Activated B cell treated with CpG ODN at 0.5 μM for 24 hours (primary cell): Measurements from ENCODE around the gene SYTL2. TPM values are rescaled to one million over a fixed set of nuclear protein-coding genes. Genes with fewer than 3 reads are reported as not detected.
"Not testable (repeated sequence)": the region's sequence is repeated elsewhere in the genome, so short reads cannot be mapped to it uniquely, and the experiment has no call there.

ENCODE experiments used
- ATAC-seq: fragments of 200-7000 bp; cut with Tn5 transposase; one replicate; pipeline ENCODE4 v1.10.0; 2021; ENCODE audit warnings: low read depth, mild to moderate bottlenecking, moderate library complexity
- CTCF ChIA-PET: fragments of 350-600 bp; sonication (Branson Sonifier 250); formaldehyde crosslinking; loops from one replicate; lab custom pipeline; 2021; ENCODE audit warnings: antibody characterized with exemption; lab: Charles Lee
- POLR2A ChIA-PET: fragments of 350-600 bp; sonication (Branson Sonifier 250); formaldehyde crosslinking; loops from one replicate; lab custom pipeline; 2021; ENCODE audit warnings: antibody characterized with exemption; lab: Charles Lee
- DNase-seq: peaks from one replicate; pipeline ENCODE4 v3.0.0; 2022
- H3K27ac Mint-ChIP-seq: one replicate; pipeline ENCODE4 v1.8.0; 2020; ENCODE audit warnings: mixed read lengths
- H3K27me3 Mint-ChIP-seq: one replicate; pipeline ENCODE4 v1.8.0; 2021; ENCODE audit warnings: mixed read lengths
- H3K36me3 Mint-ChIP-seq: one replicate; pipeline ENCODE4 v1.8.0; 2021; ENCODE audit warnings: low read depth, mixed read lengths
- H3K4me1 Mint-ChIP-seq: one replicate; pipeline ENCODE4 v1.8.0; 2021; ENCODE audit warnings: mixed read lengths
- H3K4me3 Mint-ChIP-seq: one replicate; pipeline ENCODE4 v1.8.0; 2020; ENCODE audit warnings: mild to moderate bottlenecking, mixed read lengths
- H3K9me3 Mint-ChIP-seq: one replicate; pipeline ENCODE4 v1.8.0; 2020; ENCODE audit warnings: mixed read lengths
- intact Hi-C: fragments of 100-400 bp; cut with micrococcal nuclease; formaldehyde crosslinking; loops from one replicate; pipeline ENCODE4 v1.15.1; 2024
- total RNA-seq: library from RNA; stranded (reverse); gene quantifications from 2 replicates; pipeline ENCODE4 v1.2.3, GENCODE V29; 2022
- TF ChIP-seq, protein P1 (sequence below): fragments of 200-600 bp; IDR thresholded peaks from one replicate; pipeline ENCODE4 v1.8.0; 2022; ENCODE audit warnings: antibody characterized with exemption, mild to moderate bottlenecking

SYTL2 gene
- total RNA-seq, 1 donor from 2014 or later, result 1.1 TPM

DNA sequence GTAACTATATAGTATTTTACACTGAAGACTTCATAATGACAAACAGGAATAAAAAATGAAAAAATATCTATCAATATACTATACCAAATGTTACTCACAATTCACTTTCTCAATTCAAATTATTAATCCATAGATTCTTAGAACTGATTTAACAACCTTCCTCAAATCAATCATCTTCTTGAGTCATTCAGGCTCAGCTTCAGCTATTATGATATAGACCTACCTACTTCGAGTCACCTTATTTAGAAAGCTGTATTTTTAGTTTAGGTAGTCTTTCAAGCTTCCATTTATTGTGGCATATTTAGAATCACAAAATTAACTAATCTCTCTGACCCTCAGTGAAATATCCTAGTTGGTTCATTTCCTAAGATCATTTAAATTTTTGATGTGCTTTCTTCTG is 154.2 kb downstream of the SYTL2 start:
- Mint-ChIP-seq H3K27ac (no peak overlapping the region), H3K4me3 (no peak overlapping the region), H3K27me3 (no peaks in the 10 kb centered on the region), H3K36me3 (peaks cover 76% of the 10 kb centered on the region), H3K9me3 (no peaks in the 10 kb centered on the region), H3K4me1 (peaks cover 23% of the 10 kb centered on the region)
- TF ChIP-seq, protein P1, sequence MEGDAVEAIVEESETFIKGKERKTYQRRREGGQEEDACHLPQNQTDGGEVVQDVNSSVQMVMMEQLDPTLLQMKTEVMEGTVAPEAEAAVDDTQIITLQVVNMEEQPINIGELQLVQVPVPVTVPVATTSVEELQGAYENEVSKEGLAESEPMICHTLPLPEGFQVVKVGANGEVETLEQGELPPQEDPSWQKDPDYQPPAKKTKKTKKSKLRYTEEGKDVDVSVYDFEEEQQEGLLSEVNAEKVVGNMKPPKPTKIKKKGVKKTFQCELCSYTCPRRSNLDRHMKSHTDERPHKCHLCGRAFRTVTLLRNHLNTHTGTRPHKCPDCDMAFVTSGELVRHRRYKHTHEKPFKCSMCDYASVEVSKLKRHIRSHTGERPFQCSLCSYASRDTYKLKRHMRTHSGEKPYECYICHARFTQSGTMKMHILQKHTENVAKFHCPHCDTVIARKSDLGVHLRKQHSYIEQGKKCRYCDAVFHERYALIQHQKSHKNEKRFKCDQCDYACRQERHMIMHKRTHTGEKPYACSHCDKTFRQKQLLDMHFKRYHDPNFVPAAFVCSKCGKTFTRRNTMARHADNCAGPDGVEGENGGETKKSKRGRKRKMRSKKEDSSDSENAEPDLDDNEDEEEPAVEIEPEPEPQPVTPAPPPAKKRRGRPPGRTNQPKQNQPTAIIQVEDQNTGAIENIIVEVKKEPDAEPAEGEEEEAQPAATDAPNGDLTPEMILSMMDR, result no peak
- intact Hi-C loops, result loop anchor here (1.0 kb wide), 1 partner anchor 8 kb away; no protein-coding TSS in a partner anchor
- CTCF ChIA-PET, result no interaction called here
- DNase-seq (no peak), ATAC-seq (no peak)
- POLR2A ChIA-PET, result interaction anchor here (0.9 to 1.4 kb wide), 2 partner anchors 8 to 9 kb away, joined by 4 to 6 read pairs; partner anchors contain the start of genes CREBZF and TMEM126A

DNA sequence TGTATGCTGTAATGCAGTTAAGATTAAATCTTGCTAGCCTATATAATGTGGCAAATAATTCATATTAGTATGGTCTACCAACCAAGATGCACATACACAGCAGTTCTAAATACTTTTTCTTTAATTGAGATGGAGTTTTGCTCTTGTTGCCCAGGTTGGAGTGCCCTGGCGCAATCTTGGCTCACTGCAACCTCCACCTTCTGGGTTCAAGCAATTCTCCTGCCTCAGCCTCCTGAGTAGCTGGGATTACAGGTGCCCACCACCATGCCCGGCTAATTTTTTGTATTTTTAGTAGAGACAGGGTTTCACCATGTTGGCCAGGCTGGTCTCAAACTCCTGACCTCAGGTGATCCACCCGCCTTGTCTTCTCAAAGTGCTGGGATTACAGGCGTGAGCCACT is 156.6 kb downstream of the SYTL2 start:
- H3K27me3 Mint-ChIP-seq, ATAC-seq, CTCF ChIA-PET, DNase-seq, H3K27ac Mint-ChIP-seq, intact Hi-C loops, H3K9me3 Mint-ChIP-seq, H3K4me1 Mint-ChIP-seq, H3K4me3 Mint-ChIP-seq: not testable (repeated sequence)
- POLR2A ChIA-PET, result interaction anchor here (2.6 kb wide), 1 partner anchor 10 kb away, joined by 13 read pairs; the partner anchor contains the start of gene CREBZF
- peaks cover 62% of the 10 kb centered on the region for H3K36me3 Mint-ChIP-seq

- ChIA-PET CTCF (no interaction called here), POLR2A (interaction anchor here (2.6 kb wide), 1 partner anchor 12 kb away, joined by 13 read pairs; the partner anchor contains the start of gene CREBZF)
- intact Hi-C loops, result no loop called here
Measured at GRCh38 chr11:85652786-85653447, 158.0 kb downstream of the SYTL2 start.

GRCh38 chr11:85651118-85651517 is 159.8 kb downstream of the SYTL2 start:
- no peaks in the 10 kb centered on the region for H3K27me3 Mint-ChIP-seq
- ATAC-seq, result no peak
- intact Hi-C loops, result no loop called here
- no peak overlapping the region for H3K27ac Mint-ChIP-seq
- H3K9me3 Mint-ChIP-seq, result no peaks in the 10 kb centered on the region
- no peak overlapping the region for H3K4me3 Mint-ChIP-seq
- no peak for DNase-seq
- POLR2A ChIA-PET, result interaction anchor here (0.6 kb wide), 1 partner anchor 655 kb away, joined by 4 read pairs; no protein-coding TSS in a partner anchor
- H3K4me1 Mint-ChIP-seq, result peaks cover 22% of the 10 kb centered on the region
- CTCF ChIA-PET, result no interaction called here
- TF ChIP-seq, protein P1, result no peak
- H3K36me3 Mint-ChIP-seq, result peaks cover 41% of the 10 kb centered on the region

More at GRCh38 chr11:85652786-85653447, 158.0 kb downstream of the SYTL2 start:
- TF ChIP-seq, protein P1, result no peak
- Mint-ChIP-seq H3K36me3 (peaks cover 53% of the 10 kb centered on the region), H3K27ac (no peak overlapping the region), H3K4me3 (no peak overlapping the region), H3K27me3 (no peaks in the 10 kb centered on the region), H3K4me1 (peaks cover 12% of the 10 kb centered on the region), H3K9me3 (no peaks in the 10 kb centered on the region)
- DNase-seq (no peak), ATAC-seq (no peak)

DNA sequence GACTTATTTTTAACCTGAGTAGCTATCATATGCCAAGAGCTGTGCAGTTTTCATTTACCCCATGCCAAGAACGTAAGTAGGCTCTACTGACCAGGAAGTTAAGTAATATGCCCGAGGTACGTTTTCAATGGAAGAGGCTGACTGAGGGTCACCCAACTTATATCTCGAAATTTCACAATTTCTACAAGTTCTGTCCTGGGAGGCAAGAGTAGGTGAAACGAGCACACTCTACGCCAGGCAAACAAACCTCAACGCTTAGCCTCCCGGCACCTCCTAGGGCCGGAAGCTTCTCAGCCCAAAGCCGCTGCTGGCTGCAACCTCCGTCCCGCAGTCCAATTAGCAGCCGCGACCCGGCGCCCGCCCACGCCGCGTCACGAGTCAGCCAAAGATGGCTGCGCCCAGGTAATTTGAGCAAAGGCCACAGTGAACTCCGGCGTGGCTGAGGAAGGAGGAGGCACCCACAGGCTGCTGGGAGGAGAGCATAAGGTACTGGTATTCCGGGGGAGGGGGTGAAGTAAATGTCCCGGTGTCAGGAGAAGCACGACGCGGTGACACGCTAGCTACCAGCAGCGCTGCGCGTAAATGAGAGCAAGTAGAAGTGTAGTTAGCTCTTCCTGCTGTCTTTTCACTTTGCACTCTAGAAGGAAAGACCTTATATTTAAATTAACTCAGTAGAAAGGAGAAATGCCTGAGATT is 163.2 kb downstream of the SYTL2 start, which contains the start of gene TMEM126A:
Gene TMEM126A, plus strand, starts transcription at position 364 of the 696 bp plus-strand sequence. CDS start 2,289 bp downstream, outside the sequence.
- POLR2A ChIA-PET, result interaction anchor here (0.5 to 5.7 kb wide), 15 partner anchors 9 to 598 kb away, joined by 3 to 102 read pairs (median 5); partner anchors contain the start of genes CCDC83, CREBZF, DLG2 and TMEM126B

More for the DNA sequence above, 163.2 kb downstream of the SYTL2 start, which contains the start of gene TMEM126A:
- H3K27me3 Mint-ChIP-seq, result peaks cover 10% of the 10 kb centered on the region
- H3K36me3 Mint-ChIP-seq, result peaks cover 20% of the 10 kb centered on the region
- TF ChIP-seq, protein P1, result no peak
- DNase-seq, result peak; percentile 77
- CTCF ChIA-PET, result interaction anchor here (0.9 to 3.9 kb wide), 4 partner anchors 20 to 867 kb away, joined by 3 to 16 read pairs (median 3); partner anchors contain the start of genes CCDC83, DLG2 and TMEM126B
- peak; percentile 99 for ATAC-seq
- H3K27ac Mint-ChIP-seq, result peak within 1 kb of the TSS; percentile 91
- intact Hi-C loops, result loop anchor here (1.0 kb wide), 4 partner anchors 9 to 655 kb away; partner anchors contain the start of genes HIKESHI and TMEM126B
- H3K4me1 Mint-ChIP-seq, result peaks cover 22% of the 10 kb centered on the region
- H3K4me3 Mint-ChIP-seq, result peak within 1 kb of the TSS; percentile 98
- no peaks in the 10 kb centered on the region for H3K9me3 Mint-ChIP-seq
